GM12801 (cell line): ENCODE measurements around the gene CLSTN2.

Source experiments
- TF ChIP-seq, protein P1 (sequence below): IDR thresholded peaks from one replicate; pipeline ENCODE4 v1.5.1; 2011; ENCODE audit warnings: control low read depth; ENCODE audit not compliant: insufficient read length; ENCODE audit errors: extremely low read depth

CLSTN2 gene

GRCh38 chr3:140007911-140008869, 73.2 kb downstream of the CLSTN2 start:
- TF ChIP-seq, protein P1, sequence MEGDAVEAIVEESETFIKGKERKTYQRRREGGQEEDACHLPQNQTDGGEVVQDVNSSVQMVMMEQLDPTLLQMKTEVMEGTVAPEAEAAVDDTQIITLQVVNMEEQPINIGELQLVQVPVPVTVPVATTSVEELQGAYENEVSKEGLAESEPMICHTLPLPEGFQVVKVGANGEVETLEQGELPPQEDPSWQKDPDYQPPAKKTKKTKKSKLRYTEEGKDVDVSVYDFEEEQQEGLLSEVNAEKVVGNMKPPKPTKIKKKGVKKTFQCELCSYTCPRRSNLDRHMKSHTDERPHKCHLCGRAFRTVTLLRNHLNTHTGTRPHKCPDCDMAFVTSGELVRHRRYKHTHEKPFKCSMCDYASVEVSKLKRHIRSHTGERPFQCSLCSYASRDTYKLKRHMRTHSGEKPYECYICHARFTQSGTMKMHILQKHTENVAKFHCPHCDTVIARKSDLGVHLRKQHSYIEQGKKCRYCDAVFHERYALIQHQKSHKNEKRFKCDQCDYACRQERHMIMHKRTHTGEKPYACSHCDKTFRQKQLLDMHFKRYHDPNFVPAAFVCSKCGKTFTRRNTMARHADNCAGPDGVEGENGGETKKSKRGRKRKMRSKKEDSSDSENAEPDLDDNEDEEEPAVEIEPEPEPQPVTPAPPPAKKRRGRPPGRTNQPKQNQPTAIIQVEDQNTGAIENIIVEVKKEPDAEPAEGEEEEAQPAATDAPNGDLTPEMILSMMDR = no peak

GRCh38 chr3:140010391-140010790, 75.4 kb downstream of the CLSTN2 start:
- TF ChIP-seq, protein P1 = no peak

GRCh38 chr3:140011086-140011485, 76.1 kb downstream of the CLSTN2 start:
- TF ChIP-seq, protein P1 = no peak

- TF ChIP-seq, protein P1 = no peak
Observed at GRCh38 chr3:140011611-140012277, 76.8 kb downstream of the CLSTN2 start.

- TF ChIP-seq, protein P1 = no peak
Observed at GRCh38 chr3:140013220-140013619, 78.2 kb downstream of the CLSTN2 start.

GRCh38 chr3:140014831-140015495, 80.0 kb downstream of the CLSTN2 start:
- TF ChIP-seq, protein P1 = no peak

DNA sequence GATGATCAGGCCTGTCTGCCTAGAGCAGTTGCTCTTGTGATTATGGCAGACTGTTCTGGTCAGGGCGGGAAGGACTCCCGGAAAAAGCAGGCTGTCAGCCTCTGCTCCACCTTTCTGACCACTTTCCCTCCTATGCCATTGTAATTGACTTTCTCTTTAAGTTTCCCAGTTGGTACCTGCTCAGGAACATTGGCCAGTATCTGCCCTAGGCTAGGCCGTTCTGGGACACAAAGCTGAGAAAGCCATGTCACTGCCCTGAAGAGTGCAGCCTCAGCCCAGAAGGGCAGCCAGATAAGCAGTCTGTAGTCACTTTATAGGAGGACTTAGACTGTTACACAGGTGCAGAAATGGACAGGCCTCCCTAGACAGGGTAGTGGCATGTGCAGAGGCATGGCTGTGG, 80.8 kb downstream of the CLSTN2 start:
- TF ChIP-seq, protein P1 = no peak
